GM18502 (cell line): ENCODE data around the gene INPP5A.

Source experiments
- ATAC-seq: cut with Tn5 transposase; IDR thresholded peaks from one replicate; pipeline ENCODE4 v1.9.1; 2021; ENCODE audit warnings: mild to moderate bottlenecking; ENCODE audit not compliant: unreplicated experiment, poor library complexity

INPP5A gene

DNA sequence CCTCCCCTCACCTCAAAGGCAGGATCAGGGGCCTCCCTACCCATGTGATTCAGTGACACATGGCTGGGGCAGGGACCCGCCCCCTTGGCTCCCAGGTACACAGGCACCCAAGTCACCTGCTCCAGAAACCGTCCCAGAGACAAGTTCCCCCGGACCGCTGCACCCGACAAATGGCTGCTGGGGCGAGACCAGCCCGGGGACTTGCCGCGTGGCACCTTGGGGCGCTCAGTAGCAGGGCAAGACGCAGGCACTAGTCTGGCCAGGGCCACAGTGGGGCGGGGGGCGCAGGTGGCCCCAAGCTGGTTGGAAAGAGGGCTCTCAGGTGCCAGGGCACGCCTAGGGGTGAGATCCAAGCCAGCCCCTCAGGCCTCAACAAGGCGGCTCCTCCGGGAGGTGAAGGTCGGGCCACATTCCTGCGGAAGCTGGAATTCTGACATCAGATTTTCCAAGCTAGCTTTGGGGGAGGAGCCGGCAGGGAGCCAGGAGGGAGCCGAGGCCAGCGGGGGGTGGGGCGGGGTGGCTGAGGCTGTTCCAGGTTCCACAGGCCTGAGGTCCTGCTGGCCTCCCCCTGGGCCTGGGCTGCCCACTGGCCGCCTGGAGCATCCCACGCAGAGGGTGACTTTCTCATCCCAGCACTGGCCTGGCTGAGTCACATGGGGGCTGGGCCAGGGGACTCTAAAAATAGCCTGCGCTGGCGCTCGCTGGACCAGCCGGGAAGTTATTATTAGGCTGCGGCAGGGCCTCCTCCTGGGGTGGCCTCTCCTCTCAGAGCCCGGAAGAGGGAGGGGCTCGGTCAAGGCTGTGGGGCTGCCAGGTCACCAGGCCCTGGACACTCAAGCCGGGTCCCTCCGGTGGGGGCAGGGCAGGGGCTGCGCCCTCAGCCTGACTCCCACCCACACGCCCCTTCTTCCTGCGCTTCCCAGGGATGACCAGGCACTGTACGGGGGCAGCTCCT, 20.5 kb upstream of the INPP5A start:
- ATAC-seq, result no peak

DNA sequence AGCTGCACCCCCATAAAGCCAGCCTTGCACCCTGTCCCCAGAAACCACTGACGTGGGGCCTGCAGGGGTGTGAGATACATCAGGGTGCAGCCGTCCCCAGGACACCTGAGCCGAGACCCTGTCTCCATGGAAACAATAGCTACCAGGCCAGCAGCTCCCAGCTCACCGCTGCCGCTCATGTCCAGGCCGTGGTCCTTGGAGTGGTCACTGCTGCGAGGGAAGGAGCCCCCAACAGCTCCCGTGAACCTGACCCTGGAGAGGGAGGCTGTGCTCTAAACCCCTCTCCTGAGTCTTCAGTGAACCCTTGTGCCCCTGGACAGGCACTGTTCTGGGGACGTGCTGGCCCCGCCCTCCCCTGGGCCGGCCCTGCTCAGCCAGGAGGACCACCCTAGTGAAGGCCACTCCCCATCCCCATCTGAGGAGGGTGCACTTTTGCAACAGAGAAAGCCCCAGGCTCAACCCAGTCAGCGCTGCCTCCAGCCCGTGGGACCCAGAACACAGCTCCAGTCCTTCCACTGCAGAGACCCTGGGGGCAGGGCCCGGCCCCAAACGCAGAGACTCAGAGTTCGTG, 19.6 kb upstream of the INPP5A start:
- no peak for ATAC-seq

DNA sequence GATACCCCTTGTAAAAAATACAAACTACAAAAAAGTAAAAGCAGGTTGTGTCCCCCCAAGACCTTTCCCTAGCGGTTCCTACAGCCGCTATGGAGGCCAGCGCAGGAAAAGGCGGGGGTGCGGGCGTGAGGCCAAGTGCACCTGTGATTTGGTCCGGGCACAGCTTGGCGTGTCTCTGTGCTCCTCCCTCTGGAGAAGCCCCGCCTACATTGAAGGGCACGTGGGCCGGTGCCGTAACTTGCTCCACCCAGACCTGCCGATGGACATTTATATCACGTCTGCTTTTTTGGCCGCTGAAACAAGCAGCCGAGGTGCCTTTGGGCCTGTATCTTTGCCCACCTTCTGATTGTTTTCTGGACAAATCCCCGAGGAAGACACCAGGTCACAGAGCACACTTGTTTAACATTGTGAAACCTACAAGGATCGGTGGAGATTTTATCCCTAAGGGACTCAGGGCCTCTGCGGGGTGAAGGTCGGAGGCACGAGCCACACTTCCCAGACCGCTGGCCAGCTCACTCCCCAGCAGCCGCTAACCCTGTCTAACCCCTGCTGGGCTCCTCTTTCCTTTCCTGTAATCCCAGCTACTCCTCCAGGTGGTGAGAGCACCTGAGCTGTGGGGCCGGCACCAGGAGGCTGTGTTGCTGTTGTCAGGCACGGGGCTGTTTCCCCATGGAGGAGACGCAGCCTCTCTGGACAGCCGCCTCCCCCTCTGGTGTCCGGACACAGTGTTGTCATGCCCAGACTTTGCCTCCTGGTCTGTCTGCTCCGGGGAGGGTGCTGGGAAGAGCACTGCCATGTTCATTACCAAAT, 18.8 kb upstream of the INPP5A start:
- ATAC-seq, result no peak

DNA sequence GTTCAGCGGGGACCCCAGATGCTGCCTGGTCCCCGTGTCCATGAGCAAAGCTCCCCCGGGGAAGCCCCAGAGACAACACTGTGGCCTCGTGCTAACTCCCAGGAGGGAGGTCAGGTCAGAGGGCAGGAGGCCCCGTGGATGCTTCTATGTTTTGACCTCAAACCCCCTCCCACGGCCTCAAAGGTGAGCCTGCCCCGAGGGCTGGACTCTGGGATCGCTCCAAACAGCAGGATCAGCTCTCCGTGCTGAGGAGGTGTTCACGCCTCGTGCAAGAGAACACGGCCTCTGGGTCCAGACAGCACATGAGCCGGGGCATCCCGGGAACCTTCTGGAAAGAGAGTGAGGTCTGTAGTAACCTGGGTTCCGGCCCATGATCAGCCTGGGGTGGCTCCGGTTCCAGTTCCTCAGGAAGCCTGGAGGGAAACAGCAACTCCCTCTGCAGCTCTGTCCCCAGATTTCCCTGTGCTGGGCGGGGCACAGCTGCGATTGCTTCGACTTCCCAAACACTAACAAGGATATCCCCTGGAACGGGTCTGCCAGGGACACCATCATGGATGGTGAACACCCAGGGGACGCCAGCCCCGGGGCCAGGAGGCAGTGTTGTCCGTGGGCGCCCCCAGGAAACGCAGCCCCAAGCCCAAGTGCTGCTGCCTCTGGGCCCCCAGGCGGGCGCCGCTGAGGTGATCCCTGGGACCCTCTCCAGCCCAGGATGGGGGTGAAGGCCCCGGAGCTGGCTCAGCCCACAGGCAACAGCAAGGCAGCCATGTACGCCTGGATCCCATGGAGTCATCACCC, 18.0 kb upstream of the INPP5A start:
- ATAC-seq, result no peak

DNA sequence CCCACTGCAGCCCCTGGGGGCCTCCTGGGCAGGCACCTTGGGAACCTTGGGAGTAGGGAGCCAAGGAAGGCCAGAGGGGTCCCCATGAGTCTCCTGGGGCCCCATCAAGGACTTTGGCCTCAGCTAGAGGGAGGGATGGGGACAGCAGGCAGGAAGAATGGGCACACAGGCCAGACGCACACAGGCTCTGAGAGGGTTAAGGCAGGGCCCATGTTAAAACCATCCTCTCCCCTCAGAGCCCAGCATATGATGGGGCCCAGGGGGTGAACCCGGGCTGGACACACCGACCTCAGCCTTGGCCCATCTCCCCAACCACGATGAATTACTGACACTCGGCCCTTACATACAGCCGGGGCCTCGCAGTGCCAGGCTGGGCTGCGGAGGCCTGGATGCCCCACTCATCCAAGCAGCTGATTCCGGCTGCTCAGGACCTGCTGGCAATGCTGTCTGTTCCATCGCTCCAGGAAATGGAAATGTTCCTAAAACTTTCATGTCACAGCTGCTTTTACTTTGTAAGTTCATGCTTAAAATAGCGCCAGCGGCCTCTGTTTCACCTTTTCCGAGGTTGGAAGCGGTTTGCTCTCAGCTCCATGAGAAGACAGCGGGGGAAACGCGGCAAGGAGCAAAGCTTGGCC, 17.3 kb upstream of the INPP5A start:
- ATAC-seq, result no peak

DNA sequence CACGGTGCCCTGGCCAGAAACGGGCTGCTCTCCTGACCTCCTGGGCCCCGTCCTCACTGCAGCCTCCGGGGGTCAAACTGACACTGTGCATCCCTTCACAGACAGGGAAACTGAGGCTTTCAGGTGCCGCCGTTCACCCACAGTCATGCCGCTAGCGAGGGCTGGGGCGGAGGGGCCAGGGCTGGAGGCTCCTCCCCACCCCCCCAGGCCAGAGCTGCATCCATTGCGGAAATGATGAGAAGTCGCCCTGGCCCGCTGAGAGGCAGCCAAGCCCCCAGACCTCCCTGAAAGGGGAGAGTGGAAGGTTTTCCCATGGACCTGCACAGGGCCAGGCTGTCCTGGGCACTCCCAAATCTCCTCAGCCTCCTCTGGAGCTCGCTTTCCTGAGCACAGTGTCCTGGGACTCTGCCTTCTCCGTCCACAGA, 16.5 kb upstream of the INPP5A start:
- no peak for ATAC-seq

DNA sequence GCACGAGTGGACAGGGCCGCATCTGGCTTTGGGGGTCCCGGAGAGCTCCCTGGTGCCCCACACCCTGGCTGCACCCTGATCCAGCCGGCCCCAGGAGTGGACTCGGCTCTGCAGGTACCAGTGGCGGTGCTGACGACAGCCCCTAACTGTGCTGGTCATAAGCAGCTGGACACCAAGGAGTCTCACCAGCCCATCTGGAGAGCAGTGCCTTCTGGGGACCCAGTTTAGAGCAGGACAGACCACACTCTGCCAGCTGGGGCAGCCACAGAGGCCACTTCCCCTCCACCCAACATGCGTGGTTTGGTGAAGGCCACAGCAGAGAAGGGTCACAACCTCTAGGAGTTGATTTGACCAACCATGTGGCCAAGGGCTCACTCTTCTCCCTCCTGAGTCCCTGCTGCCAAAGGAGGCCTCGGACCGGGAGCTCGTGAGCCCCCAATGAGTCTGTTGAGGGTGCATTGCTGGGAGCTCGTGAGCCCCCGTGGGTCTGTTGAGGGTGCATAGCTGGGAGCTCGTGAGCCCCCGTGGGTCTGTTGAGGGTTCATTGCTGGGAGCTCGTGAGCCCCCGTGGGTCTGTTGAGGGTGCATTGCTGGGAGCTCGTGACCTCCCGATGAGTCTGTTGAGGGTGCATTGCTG, 16.0 kb upstream of the INPP5A start:
- ATAC-seq, result no peak

DNA sequence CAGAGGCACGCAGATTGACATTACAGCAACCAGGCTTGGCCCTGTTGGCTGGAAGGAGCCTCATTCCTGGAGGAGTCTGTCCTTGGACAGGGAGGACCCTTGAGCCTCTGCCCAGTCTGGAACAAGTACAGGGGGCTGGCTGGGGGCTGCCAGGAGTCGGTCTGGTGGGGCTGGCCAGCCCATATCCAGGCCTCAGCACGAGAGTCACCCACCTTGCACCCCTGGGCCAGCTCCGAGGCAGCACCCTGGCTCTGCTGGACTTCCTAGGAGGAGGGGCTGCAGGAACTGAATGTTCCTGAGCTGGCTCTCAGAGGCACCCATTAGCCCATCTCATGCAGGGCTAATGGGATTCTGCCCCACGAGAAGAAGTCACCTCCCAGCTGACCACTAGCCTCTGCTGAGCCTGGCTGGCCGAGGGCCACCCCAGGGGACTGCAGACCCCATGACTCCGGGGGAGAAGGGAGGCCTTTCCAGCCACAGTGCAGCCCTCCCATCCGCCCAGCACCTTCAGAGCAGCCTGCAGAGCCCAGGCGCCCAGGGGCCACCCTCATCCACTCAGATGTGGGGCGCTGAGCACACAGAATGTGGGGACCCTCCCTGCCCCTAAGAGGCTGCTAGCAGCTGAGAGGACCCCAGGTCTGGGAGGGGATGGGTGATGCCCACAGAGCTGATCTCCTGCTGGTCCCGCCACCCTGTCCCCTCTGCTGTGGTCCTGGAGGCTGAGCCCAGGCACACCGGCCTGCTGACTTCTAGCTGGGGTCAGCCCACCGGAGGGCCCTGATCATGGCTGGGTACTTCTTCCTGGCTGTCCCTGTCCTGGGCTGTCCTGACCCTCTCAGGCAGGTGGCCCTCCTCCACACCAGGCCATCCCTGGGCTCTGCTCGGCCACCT, 14.8 kb upstream of the INPP5A start:
- ATAC-seq, result no peak

DNA sequence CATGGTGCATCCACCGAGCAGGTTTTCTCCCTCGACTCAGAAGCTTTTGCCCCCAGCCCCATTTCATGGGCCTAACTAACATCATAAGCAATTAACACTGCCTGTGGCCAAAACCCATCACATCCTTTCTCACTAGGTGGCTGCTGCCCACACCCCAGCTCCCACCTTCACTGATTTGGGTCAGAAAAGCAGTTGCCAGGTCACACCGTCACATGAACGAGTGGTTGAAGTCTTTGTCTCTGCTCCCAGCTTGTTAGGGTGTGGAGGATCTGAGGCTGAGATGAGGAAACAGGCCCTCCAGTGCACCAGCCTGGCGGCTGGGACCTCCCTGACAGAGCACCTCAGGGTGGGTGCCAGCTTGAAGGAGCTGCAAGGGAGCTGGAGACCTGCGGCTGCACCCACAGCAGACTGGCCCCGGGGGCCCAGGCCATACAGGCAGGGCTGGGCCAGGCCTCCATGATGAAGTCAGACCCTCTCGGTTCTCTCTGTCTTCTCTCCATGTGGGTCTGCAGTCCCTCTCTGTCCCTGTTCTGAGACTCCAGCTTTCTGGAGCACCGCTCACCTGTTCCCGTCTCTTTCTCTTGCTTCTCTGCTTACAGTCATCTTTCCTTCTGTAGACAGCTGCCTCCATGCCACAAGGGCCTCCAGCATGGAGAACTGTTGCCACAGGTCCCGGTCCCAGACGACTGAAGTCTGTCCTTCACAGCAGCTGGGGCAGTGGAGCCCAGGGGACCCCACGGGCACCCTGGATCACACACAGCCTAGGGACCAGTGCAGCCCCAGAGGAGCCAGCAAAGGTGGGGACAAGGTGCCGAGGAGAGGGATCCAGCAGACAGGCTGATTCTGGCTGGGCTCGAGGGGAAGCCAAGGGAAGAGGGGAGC, 13.8 kb upstream of the INPP5A start:
- no peak for ATAC-seq

DNA sequence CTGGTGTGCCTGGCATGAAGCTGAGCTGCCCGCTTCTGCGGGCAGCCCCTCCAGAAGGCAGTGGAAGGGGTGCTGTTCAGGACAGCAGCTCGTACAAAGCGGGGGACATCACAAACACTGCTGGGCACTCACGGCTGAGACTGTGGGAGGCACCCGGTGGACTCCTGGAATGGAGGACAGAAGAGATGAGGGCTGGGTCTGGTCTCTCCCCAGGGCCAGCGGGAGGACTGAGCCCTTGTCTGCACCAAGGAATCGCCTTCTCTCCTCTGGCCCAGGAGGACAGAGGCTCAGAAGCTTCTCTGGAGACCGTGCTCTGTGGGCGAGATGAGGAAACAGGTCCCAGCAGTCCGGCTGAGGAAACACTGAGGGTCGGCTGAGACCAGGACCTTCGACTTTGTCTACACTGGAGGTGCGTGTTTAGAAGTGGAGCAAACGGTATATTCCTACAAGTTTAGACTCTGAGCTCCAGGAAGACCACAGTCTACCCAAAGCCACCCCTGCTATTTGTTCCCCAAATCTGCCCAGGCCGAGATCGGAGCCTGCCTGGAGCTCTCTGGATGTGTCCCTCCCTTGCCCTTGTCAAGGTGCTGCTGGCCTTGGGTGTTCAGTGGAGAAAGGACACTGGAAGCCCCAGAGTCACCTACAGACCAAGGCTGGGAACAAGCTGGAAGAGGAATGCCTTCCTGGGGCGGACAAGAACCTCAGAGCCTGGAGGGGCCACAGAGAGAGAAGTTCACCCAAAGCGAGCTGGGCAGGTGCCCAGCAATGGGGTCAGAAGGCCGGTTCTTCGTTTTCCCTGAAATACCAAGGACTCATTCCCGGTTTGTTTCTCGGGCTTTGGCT, 12.9 kb upstream of the INPP5A start:
- no peak for ATAC-seq

DNA sequence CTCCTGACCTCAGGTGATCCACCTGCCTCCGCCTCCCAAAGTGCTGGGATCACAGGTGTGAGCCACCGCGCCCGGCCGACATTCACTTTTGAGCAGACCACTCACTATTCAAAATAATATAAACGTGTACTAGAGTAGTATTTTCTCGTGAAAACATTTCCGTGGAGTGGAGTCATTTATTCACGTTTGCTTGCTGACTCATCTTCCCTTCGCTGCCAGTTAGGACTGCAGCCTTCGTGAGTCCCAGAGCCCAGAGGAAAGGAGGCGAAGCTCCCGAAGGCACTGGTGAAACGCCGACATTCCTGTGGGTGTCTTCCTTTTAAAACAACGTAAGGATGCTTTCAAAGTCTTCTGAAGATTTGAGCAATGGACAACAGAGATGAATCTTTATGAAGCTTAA, 10.9 kb upstream of the INPP5A start:
- no peak for ATAC-seq

DNA sequence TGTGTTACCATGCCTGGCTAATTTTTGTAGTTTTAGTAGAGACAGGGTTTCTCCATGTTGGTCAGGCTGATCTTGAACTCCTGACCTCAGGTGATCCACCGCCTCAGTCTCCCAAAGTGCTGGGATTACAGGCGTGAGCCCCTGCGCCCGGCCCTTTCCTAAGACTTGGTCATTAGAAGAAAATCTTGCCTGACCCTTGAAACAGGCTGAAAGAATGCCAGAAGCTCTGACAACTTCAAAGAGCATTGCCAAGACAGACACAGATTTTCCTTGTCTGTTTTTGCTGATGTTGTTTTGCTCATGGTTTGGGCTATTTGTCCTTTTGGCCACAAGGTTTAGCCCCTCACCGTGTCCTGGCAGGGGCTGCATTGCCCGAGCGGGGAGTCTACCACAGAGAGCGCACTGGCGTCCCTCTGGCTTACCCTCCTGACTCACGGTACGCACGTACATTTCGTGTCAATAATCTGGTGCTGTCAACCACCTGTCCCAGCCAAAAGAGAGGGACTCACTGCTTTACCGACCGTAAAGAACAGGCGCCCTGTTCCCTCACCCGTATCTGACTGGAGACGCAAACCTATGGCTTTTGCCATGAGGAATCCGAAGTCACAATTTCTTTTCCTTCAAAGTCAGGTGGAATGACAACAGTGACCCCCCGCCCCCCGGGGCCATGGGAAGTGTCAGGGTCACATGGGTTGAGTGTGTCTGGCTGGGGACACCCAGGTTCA, 10.1 kb upstream of the INPP5A start:
- no peak for ATAC-seq

DNA sequence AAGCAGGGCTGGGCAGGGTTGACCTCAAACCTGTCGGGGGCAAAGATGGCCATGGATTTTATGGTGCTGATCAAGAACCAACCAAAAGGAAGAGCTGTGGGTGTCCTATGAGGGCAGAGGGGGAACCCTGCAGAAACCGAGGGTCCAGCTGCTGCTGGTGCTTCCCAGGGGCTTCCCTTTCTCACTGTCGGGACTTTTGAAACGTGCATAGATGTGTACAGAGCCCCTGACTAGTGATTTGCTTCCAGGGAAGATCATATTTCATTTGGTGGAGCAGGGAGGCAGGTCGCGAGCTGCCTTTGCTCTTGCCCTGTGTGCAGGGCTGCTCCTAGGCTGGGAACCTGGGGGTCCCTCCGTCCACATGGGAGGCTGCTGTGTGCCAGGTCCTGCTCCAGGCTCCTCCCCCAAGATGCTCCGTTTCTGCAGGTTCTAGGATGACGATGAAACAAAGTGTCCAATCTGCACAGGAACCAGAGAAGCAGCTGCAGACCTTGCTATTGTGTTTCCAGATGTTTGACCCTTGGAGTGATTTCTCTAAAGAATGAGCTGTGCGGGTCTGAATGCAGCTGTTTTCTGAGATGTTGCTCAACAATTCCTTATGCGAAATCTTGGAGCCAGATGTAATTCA, 9.4 kb upstream of the INPP5A start:
- ATAC-seq, result no peak

DNA sequence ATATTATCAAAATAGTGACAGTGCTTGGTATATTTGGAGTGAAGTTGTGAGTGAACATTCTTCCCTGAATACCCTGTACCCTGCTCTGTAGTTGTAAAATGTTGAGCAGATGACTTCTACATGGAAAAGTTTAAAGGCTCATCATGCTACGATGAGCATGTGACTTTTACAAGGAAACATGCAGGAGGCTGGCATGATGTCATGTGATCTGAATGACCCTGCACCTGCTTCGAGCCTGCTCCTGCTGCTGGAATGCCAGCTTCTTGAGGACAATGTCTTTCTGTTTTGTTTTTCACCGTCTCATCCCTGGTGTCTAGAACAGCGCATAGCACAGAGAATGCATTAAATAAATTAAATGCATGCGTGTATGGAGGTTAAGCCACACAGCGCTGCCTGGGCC, 5.4 kb upstream of the INPP5A start:
- no peak for ATAC-seq

DNA sequence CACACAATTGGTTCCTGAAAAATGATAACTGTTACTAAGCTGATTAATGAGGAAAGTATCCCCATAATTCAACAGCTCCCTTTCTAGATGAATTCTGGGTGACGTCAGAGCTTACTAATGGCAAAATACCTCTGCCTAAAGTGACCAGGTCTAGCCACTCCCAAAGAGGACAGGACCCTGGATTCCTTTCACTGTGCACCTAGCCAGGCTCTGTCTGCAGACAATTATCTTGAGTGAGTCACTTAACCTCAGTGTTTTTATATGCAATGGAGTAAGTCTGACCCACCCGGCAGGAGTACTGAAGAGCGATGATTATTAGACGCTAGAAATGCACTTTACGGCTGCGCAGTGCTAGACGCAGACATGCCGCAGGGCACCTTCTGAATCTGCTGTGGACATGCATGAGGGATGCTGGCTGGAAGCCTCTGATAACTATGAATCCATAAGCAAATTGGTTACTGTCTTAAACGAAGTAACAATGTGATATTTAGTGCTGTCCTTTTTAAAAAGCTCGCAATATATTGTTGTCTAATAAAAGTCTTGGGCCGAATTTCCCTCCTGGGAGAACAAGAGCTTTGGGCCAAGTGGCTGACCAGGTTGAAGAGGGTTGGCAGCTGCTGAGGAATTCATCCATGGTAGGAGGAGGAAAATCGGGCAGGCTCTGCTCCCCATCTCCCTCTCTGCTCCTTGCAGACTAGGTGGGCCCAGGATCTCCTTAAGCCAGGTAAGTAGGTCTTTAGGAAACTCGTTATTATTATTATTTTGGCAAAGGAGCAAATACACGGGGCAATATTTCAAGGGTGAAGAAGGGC, 4.6 kb upstream of the INPP5A start:
- ATAC-seq, result no peak
